Measurements from ENCODE around the gene ADRA2C.

DNA sequence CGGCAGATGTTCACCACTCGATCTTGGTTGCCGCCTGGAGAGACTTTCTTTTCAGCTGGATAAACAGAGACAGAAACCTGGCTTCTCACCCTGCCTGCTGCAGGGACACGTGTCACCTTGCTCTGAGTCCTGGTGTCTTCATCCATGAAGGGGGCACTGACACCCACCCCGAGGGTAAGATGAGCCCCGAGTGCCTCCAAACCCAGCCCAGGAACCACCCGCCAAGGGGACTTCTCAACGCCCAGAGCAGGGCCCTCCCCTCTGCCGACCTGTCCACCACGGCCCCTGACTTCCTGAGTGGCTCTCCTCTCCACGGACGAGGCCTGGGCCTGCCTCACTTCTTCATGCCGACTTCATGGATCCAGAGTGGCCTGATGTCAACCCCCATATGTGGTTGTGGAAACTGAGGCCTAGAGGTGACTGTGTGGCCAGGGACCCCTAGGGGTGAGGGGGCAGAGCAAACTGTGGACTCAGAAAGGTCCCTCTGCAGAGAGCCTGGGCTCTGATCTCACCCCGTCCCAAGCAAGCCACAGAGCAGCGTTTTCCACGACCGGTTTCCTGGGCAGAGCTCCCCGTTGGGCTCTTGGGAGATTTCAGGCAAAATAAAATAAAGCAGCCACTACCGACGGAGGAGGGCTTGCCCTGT is 5.1 kb downstream of the ADRA2C start:
- TF ChIP-seq JUN (IDR thresholded peaks at IDR 0.05) (no peak), REST (IDR thresholded peaks at IDR 0.05) (no peak), EP300 (IDR thresholded peaks at IDR 0.05) (no peak), RAD21 (conservative IDR thresholded peaks at IDR 0.05 in 1 of 2, IDR thresholded peaks at IDR 0.05 in 1 of 2) (no peak)
- TF ChIP-seq, protein P1, sequence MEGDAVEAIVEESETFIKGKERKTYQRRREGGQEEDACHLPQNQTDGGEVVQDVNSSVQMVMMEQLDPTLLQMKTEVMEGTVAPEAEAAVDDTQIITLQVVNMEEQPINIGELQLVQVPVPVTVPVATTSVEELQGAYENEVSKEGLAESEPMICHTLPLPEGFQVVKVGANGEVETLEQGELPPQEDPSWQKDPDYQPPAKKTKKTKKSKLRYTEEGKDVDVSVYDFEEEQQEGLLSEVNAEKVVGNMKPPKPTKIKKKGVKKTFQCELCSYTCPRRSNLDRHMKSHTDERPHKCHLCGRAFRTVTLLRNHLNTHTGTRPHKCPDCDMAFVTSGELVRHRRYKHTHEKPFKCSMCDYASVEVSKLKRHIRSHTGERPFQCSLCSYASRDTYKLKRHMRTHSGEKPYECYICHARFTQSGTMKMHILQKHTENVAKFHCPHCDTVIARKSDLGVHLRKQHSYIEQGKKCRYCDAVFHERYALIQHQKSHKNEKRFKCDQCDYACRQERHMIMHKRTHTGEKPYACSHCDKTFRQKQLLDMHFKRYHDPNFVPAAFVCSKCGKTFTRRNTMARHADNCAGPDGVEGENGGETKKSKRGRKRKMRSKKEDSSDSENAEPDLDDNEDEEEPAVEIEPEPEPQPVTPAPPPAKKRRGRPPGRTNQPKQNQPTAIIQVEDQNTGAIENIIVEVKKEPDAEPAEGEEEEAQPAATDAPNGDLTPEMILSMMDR (IDR thresholded peaks at IDR 0.05): no peak
